Right lobe of liver (tissue), 6 donors: ENCODE results near the gene ACVRL1. TPM values are rescaled to one million over a fixed set of nuclear protein-coding genes. Genes with fewer than 3 reads are reported as not detected.

ENCODE experiments used
- ATAC-seq, 4 donors: fragments of 200-7000 bp; cut with Tn5 transposase; one replicate each; pipeline ENCODE4 v1.9.1; 2020; ENCODE audit warnings: mild to moderate bottlenecking in 4 of 4, moderate library complexity in 4 of 4
- DNase-seq, 3 donors: peaks; one replicate each; pipeline ENCODE4 v3.0.0-alpha.2; 2020
- H3K27ac ChIP-seq, 3 donors: fragments of 200-600 bp; one replicate each; pipeline ENCODE4 v1.8.0; 2022
- H3K27me3 ChIP-seq, 2 donors: fragments of 200-600 bp; one replicate each; pipeline ENCODE4 v1.8.0; 2022
- H3K36me3 ChIP-seq, 4 donors: fragments of 200-600 bp; sonication (generic) in 1 of 4; one replicate each; pipeline versions ENCODE4 v1.5.1 to v1.8.0; 2017 to 2022; ENCODE audit warnings: control low read depth in 1 of 4
- H3K4me1 ChIP-seq, 4 donors: fragments of 200-600 bp; sonication (generic) in 1 of 4; one replicate each; pipeline versions ENCODE4 v1.5.1 to v1.8.0; 2017 to 2022; ENCODE audit warnings: control low read depth in 1 of 4
- H3K4me3 ChIP-seq, 3 donors: fragments of 200-600 bp; one replicate each; pipeline ENCODE4 v1.8.0; 2022
- H3K9me3 ChIP-seq, 4 donors: fragments of 200-600 bp; sonication (generic) in 1 of 4; one replicate each; pipeline versions ENCODE4 v1.5.1 to v1.8.0; 2017 to 2022; ENCODE audit warnings: control low read depth in 1 of 4
- CTCF ChIP-seq, 4 donors: fragments of 200-600 bp in 3 of 4; fragments of 450-650 bp in 1 of 4; IDR thresholded peaks; one replicate each; pipeline versions ENCODE4 v1.5.1 to v1.8.0; 2016 to 2022; ENCODE audit warnings: antibody characterized with exemption in 4 of 4, mild to moderate bottlenecking in 2 of 4
- POLR2A ChIP-seq: fragments of 450-650 bp; IDR thresholded peaks from one replicate; pipeline ENCODE4 v1.6.1; 2017; ENCODE audit warnings: antibody characterized with exemption, mild to moderate bottlenecking
- WGBS: methylation state at CpG from one replicate; pipeline ENCODE4 v1.1.6; 2018; ENCODE audit warnings: low coverage, low lambda C conversion rate; ENCODE audit not compliant: insufficient coverage; ENCODE audit errors: missing lambda C conversion rate; 5-methylcytosine and 5-hydroxymethylcytosine counted together
- intact Hi-C, 2 donors: fragments of 100-400 bp; cut with DNase I; formaldehyde crosslinking; loops; one replicate each; pipeline versions ENCODE4 v1.11.2 to v1.14.1; 2022
- total RNA-seq, 6 experiments: library from RNA; depleted of rRNA in 2 of 6; stranded (reverse); fragments of >200 nt in 2 of 6; fragmentation: NEBNext Ultra II Directional in 3 of 6; extraction: Animal tissue kit (Norgen Biotek cat#: 25700) in 3 of 6; gene quantifications; one replicate each; pipeline versions ENCODE4 v1.1.0 to v1.2.4, GENCODE V29; 2016 to 2023
- donor health status: DM: no; HTN: yes; CAD: no.
- donor health status: DM: no; HTN: no; CAD: no.
- donor health status: DM: no; HTN: no; CAD: no.
- donor health status: DM: no; HTN: yes; CAD: no.
- donor health status: DM: no; HTN: yes; CAD: no.

ACVRL1 gene
- total RNA-seq, 6 experiments from 2014 or later = 2.9 to 10.7 (median 6.2) TPM

GRCh38 chr12:51871918-51872688, 35.2 kb upstream of the ACVRL1 start:
- Histone ChIP-seq H3K4me1 (peaks cover 0 to 10% (median 0%) of the 10 kb centered on the region in 4 donors), H3K36me3 (no peaks in the 10 kb centered on the region), H3K9me3 (no peaks in the 10 kb centered on the region), H3K27ac (no peak overlapping the region), H3K4me3 (no peak overlapping the region), H3K27me3 (no peaks in the 10 kb centered on the region)
- WGBS = 70% methylated on average over 8 of the region's 17 CpGs
- no peak for ATAC-seq
- peak in 1 of 3 donors; percentile 22 for DNase-seq
- intact Hi-C loops = loop anchor here in 1 of 2 donors (10.0 kb wide), 1 partner anchor 47 kb away; no protein-coding TSS in a partner anchor
- TF ChIP-seq POLR2A (no peak), CTCF (IDR thresholded peaks at IDR 0.05) (no peak)

- 86% methylated on average over 3 of the region's 3 CpGs for WGBS
- intact Hi-C loops = loop anchor here in 1 of 2 donors (10.0 kb wide), 1 partner anchor 48 kb away; no protein-coding TSS in a partner anchor
- ATAC-seq = no peak
Measured at GRCh38 chr12:51872689-51872981, 34.7 kb upstream of the ACVRL1 start.

GRCh38 chr12:51873251-51873994, 33.9 kb upstream of the ACVRL1 start:
- ATAC-seq (no peak), DNase-seq (peak in 1 of 3 donors; percentile 43)
- Histone ChIP-seq H3K36me3 (no peaks in the 10 kb centered on the region), H3K27me3 (no peaks in the 10 kb centered on the region), H3K4me1 (peaks cover 0 to 10% (median 0%) of the 10 kb centered on the region in 4 donors), H3K4me3 (no peak overlapping the region), H3K27ac (no peak overlapping the region), H3K9me3 (no peaks in the 10 kb centered on the region)
- WGBS = 100% methylated on average over 1 of the region's 8 CpGs
- intact Hi-C loops = loop anchor here in 1 of 2 donors (10.0 kb wide), 1 partner anchor 49 kb away; no protein-coding TSS in a partner anchor
- TF ChIP-seq POLR2A = no peak
- TF ChIP-seq CTCF (IDR thresholded peaks at IDR 0.05) = no peak

More at GRCh38 chr12:51872689-51872981, 34.7 kb upstream of the ACVRL1 start:
- no peak overlapping the region for H3K4me3 ChIP-seq
- H3K27ac ChIP-seq = no peak overlapping the region
- peaks cover 0 to 10% (median 0%) of the 10 kb centered on the region in 4 donors for H3K4me1 ChIP-seq
- H3K27me3 ChIP-seq = no peaks in the 10 kb centered on the region
- TF ChIP-seq POLR2A (no peak), CTCF (IDR thresholded peaks at IDR 0.05) (no peak)
- H3K9me3 ChIP-seq = no peaks in the 10 kb centered on the region
- H3K36me3 ChIP-seq = no peaks in the 10 kb centered on the region
- DNase-seq = no peak

GRCh38 chr12:51874000-51874399, 33.3 kb upstream of the ACVRL1 start:
- DNase-seq = no peak
- no peak for TF ChIP-seq POLR2A
- TF ChIP-seq CTCF (IDR thresholded peaks at IDR 0.05) = no peak
- 58% methylated on average over 8 of the region's 8 CpGs for WGBS
- no peak overlapping the region for H3K27ac ChIP-seq
- H3K27me3 ChIP-seq = no peaks in the 10 kb centered on the region
- intact Hi-C loops = loop anchor here in 1 of 2 donors (10.0 kb wide), 1 partner anchor 49 kb away; no protein-coding TSS in a partner anchor
- H3K36me3 ChIP-seq = no peaks in the 10 kb centered on the region
- no peak for ATAC-seq
- peaks cover 0 to 5% (median 0%) of the 10 kb centered on the region in 4 donors for H3K4me1 ChIP-seq
- no peak overlapping the region for H3K4me3 ChIP-seq
- H3K9me3 ChIP-seq = no peaks in the 10 kb centered on the region
